ENCODE data around the gene PRR13.
A peak's percentile ranks its signal among the peaks of the same experiment; 100 is the strongest.

The PRR13 gene

GRCh38 chr12:53452159-53453077 is 10.9 kb downstream of the PRR13 start:
- H3K27me3 Mint-ChIP-seq (ENCODE audit: low read depth, poor library complexity): no peaks in the 10 kb centered on the region
- H3K27ac Mint-ChIP-seq: peak overlapping the region; percentile 100
- no peak for TF ChIP-seq CTCF (IDR thresholded peaks at IDR 0.05)
- H3K4me3 Mint-ChIP-seq: peak overlapping the region; percentile 97
- H3K4me1 Mint-ChIP-seq: peaks cover 45% of the 10 kb centered on the region
- H3K36me3 Mint-ChIP-seq (ENCODE audit: low read depth): peaks cover 55% of the 10 kb centered on the region
- DNase-seq: peak; percentile 90
- no peaks in the 10 kb centered on the region for H3K9me3 Mint-ChIP-seq

GRCh38 chr12:53453953-53454640 is 12.6 kb downstream of the PRR13 start:
- Mint-ChIP-seq H3K4me3 (peak overlapping the region; percentile 97), H3K27me3 (ENCODE audit: low read depth, poor library complexity) (no peaks in the 10 kb centered on the region), H3K27ac (peak overlapping the region; percentile 48), H3K36me3 (ENCODE audit: low read depth) (peaks cover 56% of the 10 kb centered on the region), H3K4me1 (peaks cover 47% of the 10 kb centered on the region), H3K9me3 (no peaks in the 10 kb centered on the region)
- no peak for DNase-seq
- TF ChIP-seq CTCF (IDR thresholded peaks at IDR 0.05): no peak

DNA sequence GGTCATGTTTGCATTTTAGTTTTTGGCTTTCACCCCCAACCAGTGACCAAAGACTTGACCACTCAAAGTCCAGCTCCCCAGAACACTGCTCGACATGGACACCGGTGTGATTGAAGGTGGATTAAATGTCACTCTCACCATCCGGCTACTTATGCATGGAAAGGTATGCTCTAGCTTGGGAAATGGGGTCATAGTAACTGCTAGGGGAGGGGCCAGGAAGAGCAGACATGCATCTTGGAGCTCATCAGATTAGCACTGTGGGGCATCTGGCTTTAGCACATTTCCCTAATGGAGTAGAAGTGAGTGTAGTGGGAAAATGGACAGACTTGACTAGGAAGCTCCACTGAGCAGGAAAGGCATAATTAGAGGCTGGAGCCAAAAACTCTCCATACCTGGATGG is 13.2 kb downstream of the PRR13 start:
- H3K27ac Mint-ChIP-seq: peak overlapping the region; percentile 48
- H3K4me1 Mint-ChIP-seq: peaks cover 51% of the 10 kb centered on the region
- H3K27me3 Mint-ChIP-seq (ENCODE audit: low read depth, poor library complexity): no peaks in the 10 kb centered on the region
- peaks cover 60% of the 10 kb centered on the region for H3K36me3 Mint-ChIP-seq (ENCODE audit: low read depth)
- no peak for DNase-seq
- no peaks in the 10 kb centered on the region for H3K9me3 Mint-ChIP-seq
- H3K4me3 Mint-ChIP-seq: peak overlapping the region; percentile 97
- TF ChIP-seq CTCF (IDR thresholded peaks at IDR 0.05): no peak

GRCh38 chr12:53456654-53457366 is 15.3 kb downstream of the PRR13 start:
- Mint-ChIP-seq H3K27ac (no peak overlapping the region), H3K27me3 (ENCODE audit: low read depth, poor library complexity) (no peaks in the 10 kb centered on the region)

GRCh38 chr12:53459097-53459496 is 17.6 kb downstream of the PRR13 start:
- DNase-seq: no peak
- peaks cover 85% of the 10 kb centered on the region for H3K36me3 Mint-ChIP-seq (ENCODE audit: low read depth)
- peaks cover 58% of the 10 kb centered on the region for H3K4me1 Mint-ChIP-seq
- H3K9me3 Mint-ChIP-seq: no peaks in the 10 kb centered on the region
- peak overlapping the region; percentile 9 for H3K4me3 Mint-ChIP-seq
- no peaks in the 10 kb centered on the region for H3K27me3 Mint-ChIP-seq (ENCODE audit: low read depth, poor library complexity)
- no peak for TF ChIP-seq CTCF (IDR thresholded peaks at IDR 0.05)
- peak overlapping the region; percentile 88 for H3K27ac Mint-ChIP-seq

More at GRCh38 chr12:53456654-53457366, 15.3 kb downstream of the PRR13 start:
- no peak for DNase-seq
- Mint-ChIP-seq H3K9me3 (no peaks in the 10 kb centered on the region), H3K36me3 (ENCODE audit: low read depth) (peaks cover 80% of the 10 kb centered on the region), H3K4me3 (peak overlapping the region; percentile 36), H3K4me1 (peaks cover 63% of the 10 kb centered on the region)
- TF ChIP-seq CTCF (IDR thresholded peaks at IDR 0.05): no peak
